Fibroblast of lung (primary cell): Measurements from ENCODE around the gene STIL.

Source experiments
- EZH2 ChIP-seq: IDR thresholded peaks from 2 replicates; pipeline ENCODE4 v1.5.1; 2012; ENCODE audit warnings: low read length, control low read depth, mild to moderate bottlenecking; ENCODE audit errors: missing control alignments
- TF ChIP-seq, protein P1 (sequence below), 2 donors: IDR thresholded peaks in 1 of 2; conservative IDR thresholded peaks in 1 of 2; 1 replicate in 1 of 2; 2 replicates in 1 of 2; pipeline ENCODE4 v1.5.1; 2011 to 2012; ENCODE audit warnings: low read length in 2 of 2, control low read depth in 1 of 2, inconsistent platforms in 1 of 2, low read depth in 1 of 2, mild to moderate bottlenecking in 1 of 2

DNA sequence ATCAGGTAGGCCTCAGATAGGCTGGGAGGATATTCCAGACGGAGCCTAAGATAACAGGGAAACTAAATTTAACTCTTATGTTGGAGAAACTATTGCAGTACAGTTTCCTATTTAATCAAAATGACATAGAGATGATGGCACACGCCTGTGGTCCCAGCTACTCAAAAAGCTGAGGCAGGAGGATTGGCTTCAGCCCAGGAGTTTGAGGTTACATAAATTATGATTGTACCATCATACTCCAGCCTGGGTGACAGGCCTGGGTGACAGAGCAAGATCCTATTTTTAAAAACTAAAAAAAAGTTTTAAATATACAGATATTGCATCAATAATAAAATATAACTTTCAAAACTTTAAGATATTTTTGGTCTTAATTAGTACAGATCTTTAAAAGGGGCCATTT lies 56.7 kb downstream of the STIL start:
- TF ChIP-seq, protein P1, sequence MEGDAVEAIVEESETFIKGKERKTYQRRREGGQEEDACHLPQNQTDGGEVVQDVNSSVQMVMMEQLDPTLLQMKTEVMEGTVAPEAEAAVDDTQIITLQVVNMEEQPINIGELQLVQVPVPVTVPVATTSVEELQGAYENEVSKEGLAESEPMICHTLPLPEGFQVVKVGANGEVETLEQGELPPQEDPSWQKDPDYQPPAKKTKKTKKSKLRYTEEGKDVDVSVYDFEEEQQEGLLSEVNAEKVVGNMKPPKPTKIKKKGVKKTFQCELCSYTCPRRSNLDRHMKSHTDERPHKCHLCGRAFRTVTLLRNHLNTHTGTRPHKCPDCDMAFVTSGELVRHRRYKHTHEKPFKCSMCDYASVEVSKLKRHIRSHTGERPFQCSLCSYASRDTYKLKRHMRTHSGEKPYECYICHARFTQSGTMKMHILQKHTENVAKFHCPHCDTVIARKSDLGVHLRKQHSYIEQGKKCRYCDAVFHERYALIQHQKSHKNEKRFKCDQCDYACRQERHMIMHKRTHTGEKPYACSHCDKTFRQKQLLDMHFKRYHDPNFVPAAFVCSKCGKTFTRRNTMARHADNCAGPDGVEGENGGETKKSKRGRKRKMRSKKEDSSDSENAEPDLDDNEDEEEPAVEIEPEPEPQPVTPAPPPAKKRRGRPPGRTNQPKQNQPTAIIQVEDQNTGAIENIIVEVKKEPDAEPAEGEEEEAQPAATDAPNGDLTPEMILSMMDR (conservative IDR thresholded peaks at IDR 0.05 in 1 of 2, IDR thresholded peaks at IDR 0.05 in 1 of 2; ENCODE audit: low read depth in 1 of 2, low read length in 2 of 2), result no peak
- no peak for TF ChIP-seq EZH2
